H9 (cell line): ENCODE measurements around the gene MAPK8. TPM values are rescaled to one million over a fixed set of nuclear protein-coding genes. Genes with fewer than 3 reads are reported as not detected.

Experiments
- DNase-seq: peaks from one replicate; pipeline ENCODE4 v3.0.0-alpha.2; 2017
- H2AFZ ChIP-seq: one replicate; pipeline ENCODE4 v1.6.1; 2013; ENCODE audit warnings: mild to moderate bottlenecking, low read length, control low read depth, moderate library complexity
- H2AK5ac ChIP-seq: 2 replicates; pipeline ENCODE4 v1.6.1; 2013; ENCODE audit warnings: low read length, control low read depth, mixed read lengths; ENCODE audit not compliant: insufficient read length
- H2BK120ac ChIP-seq: one replicate; pipeline ENCODE4 v1.6.1; 2013; ENCODE audit warnings: low read depth, mild to moderate bottlenecking, low read length, control low read depth, inconsistent platforms; ENCODE audit not compliant: poor library complexity, severe bottlenecking
- H2BK12ac ChIP-seq: 2 replicates; pipeline ENCODE4 v1.6.1; 2013; ENCODE audit warnings: low read length, control low read depth, mixed read lengths, low read depth; ENCODE audit not compliant: insufficient read length
- H2BK15ac ChIP-seq: 2 replicates; pipeline ENCODE4 v1.6.1; 2013; ENCODE audit warnings: low read depth, low read length, control low read depth
- H2BK20ac ChIP-seq: one replicate; pipeline ENCODE4 v1.6.1; 2013; ENCODE audit warnings: low read depth, mild to moderate bottlenecking, low read length, control low read depth, inconsistent platforms; ENCODE audit not compliant: poor library complexity, severe bottlenecking
- H2BK5ac ChIP-seq: 2 replicates; pipeline ENCODE4 v1.6.1; 2013; ENCODE audit warnings: low read length, control low read depth, mixed read lengths; ENCODE audit not compliant: insufficient read length
- H3K14ac ChIP-seq: 2 replicates; pipeline ENCODE4 v1.6.1; 2013; ENCODE audit warnings: low read length, control low read depth; ENCODE audit not compliant: insufficient read depth
- H3K18ac ChIP-seq: 2 replicates; pipeline ENCODE4 v1.6.1; 2013; ENCODE audit warnings: low read depth, mild to moderate bottlenecking, mixed read lengths, low read length, control low read depth; ENCODE audit not compliant: insufficient read length
- H3K23ac ChIP-seq: 2 replicates; pipeline ENCODE4 v1.6.1; 2013; ENCODE audit warnings: low read length, control low read depth, mixed read lengths, low read depth; ENCODE audit not compliant: insufficient read length
- H3K23me2 ChIP-seq: 2 replicates; pipeline ENCODE4 v1.6.1; 2013; ENCODE audit warnings: low read depth, mild to moderate bottlenecking, mixed read lengths, low read length, control low read depth; ENCODE audit not compliant: insufficient read length, poor library complexity, severe bottlenecking
- H3K27ac ChIP-seq: 2 replicates; pipeline ENCODE4 v1.5.1; 2013; ENCODE audit warnings: low read length, control low read depth, mixed read lengths, low read depth; ENCODE audit not compliant: insufficient read length
- H3K27me3 ChIP-seq: 2 replicates; pipeline ENCODE4 v1.6.1; 2013; ENCODE audit warnings: low read length, control low read depth, inconsistent platforms; ENCODE audit not compliant: insufficient read depth
- H3K4ac ChIP-seq: 2 replicates; pipeline ENCODE4 v1.6.1; 2013; ENCODE audit warnings: low read depth, mild to moderate bottlenecking, control low read depth, inconsistent platforms, low read length, moderate library complexity
- H3K4me1 ChIP-seq: 2 replicates; pipeline ENCODE4 v1.6.1; 2013; ENCODE audit warnings: low read length, control low read depth, inconsistent platforms; ENCODE audit not compliant: insufficient read depth
- H3K4me2 ChIP-seq: 2 replicates; pipeline ENCODE4 v1.6.1; 2013; ENCODE audit warnings: low read length, control low read depth, mixed read lengths; ENCODE audit not compliant: insufficient read length, insufficient read depth
- H3K56ac ChIP-seq: 2 replicates; pipeline ENCODE4 v1.6.1; 2013; ENCODE audit warnings: low read depth, mild to moderate bottlenecking, mixed read lengths, low read length, control low read depth; ENCODE audit not compliant: insufficient read length
- H3K79me1 ChIP-seq: 2 replicates; pipeline ENCODE4 v1.6.1; 2013; ENCODE audit warnings: low read depth, mild to moderate bottlenecking, moderate library complexity, low read length, control low read depth, inconsistent platforms; ENCODE audit not compliant: insufficient read depth, poor library complexity, severe bottlenecking
- H3K79me2 ChIP-seq: 2 replicates; pipeline ENCODE4 v1.6.1; 2013; ENCODE audit warnings: low read length, control low read depth, inconsistent platforms; ENCODE audit not compliant: insufficient read depth
- H3K9ac ChIP-seq: 2 replicates; pipeline ENCODE4 v1.6.1; 2013; ENCODE audit warnings: low read length, control low read depth, mixed read lengths; ENCODE audit not compliant: insufficient read length; ENCODE audit errors: extremely low read depth
- H3K9me3 ChIP-seq: one replicate; pipeline ENCODE4 v1.6.1; 2013; ENCODE audit warnings: low read depth, low read length, inconsistent platforms; ENCODE audit not compliant: control insufficient read depth
- H3T11ph ChIP-seq: one replicate; pipeline ENCODE4 v1.6.1; 2013; ENCODE audit warnings: mild to moderate bottlenecking, low read length, control low read depth, inconsistent platforms
- H4K20me1 ChIP-seq: one replicate; pipeline ENCODE4 v1.6.1; 2013; ENCODE audit not compliant: control insufficient read depth, insufficient read length, insufficient read depth
- H4K5ac ChIP-seq: 2 replicates; pipeline ENCODE4 v1.6.1; 2013; ENCODE audit warnings: low read depth, mild to moderate bottlenecking, mixed read lengths, low read length, control low read depth; ENCODE audit not compliant: insufficient read length
- H4K8ac ChIP-seq: replicated peaks from 2 replicates; pipeline ENCODE4 v1.6.1; 2013; ENCODE audit warnings: low read length, control low read depth, mixed read lengths, low read depth; ENCODE audit not compliant: insufficient read length
- H4K91ac ChIP-seq: 2 replicates; pipeline ENCODE4 v1.6.1; 2013; ENCODE audit warnings: low read depth, mild to moderate bottlenecking, moderate library complexity, mixed read lengths, low read length, control low read depth; ENCODE audit not compliant: insufficient read length
- H3K27ac Mint-ChIP-seq, 3 experiments: 2 replicates in 2 of 3; 3 replicates in 1 of 3; pipeline ENCODE4 v1.8.0; 2020 to 2021; ENCODE audit warnings: mixed read lengths in 3 of 3, mild to moderate bottlenecking in 1 of 3, moderate library complexity in 1 of 3
- H3K27me3 Mint-ChIP-seq: 2 replicates; pipeline ENCODE4 v1.8.0; 2021; ENCODE audit warnings: low read depth, mild to moderate bottlenecking, moderate library complexity, mixed read lengths
- H3K36me3 Mint-ChIP-seq, 3 experiments: 2 replicates in 2 of 3; 3 replicates in 1 of 3; pipeline ENCODE4 v1.8.0; 2020 to 2021; ENCODE audit warnings: low read depth in 3 of 3, mixed read lengths in 3 of 3; ENCODE audit not compliant: insufficient read depth in 1 of 3
- H3K4me1 Mint-ChIP-seq, 2 experiments: 2 replicates each; pipeline ENCODE4 v1.8.0; 2020; ENCODE audit warnings: mixed read lengths in 2 of 2
- H3K4me3 Mint-ChIP-seq, 2 experiments: 2 replicates in 1 of 2; 3 replicates in 1 of 2; pipeline ENCODE4 v1.8.0; 2020 to 2021; ENCODE audit warnings: mild to moderate bottlenecking in 2 of 2, mixed read lengths in 2 of 2, moderate library complexity in 1 of 2
- H3K9me3 Mint-ChIP-seq, 2 experiments: 2 replicates in 1 of 2; 3 replicates in 1 of 2; pipeline ENCODE4 v1.8.0; 2020; ENCODE audit warnings: mild to moderate bottlenecking in 2 of 2, mixed read lengths in 2 of 2, moderate library complexity in 1 of 2
- WGBS: extraction: QIAGEN DNeasy Blood & Tissue Kit; methylation state at CpG from one replicate; pipeline ENCODE4 v1.1.7; 2013; ENCODE audit warnings: missing lambda C conversion rate, low lambda C conversion rate, mixed read lengths; ENCODE audit not compliant: insufficient read length; ENCODE audit errors: extremely low coverage; 5-methylcytosine and 5-hydroxymethylcytosine counted together
- total RNA-seq: library from RNA; stranded (reverse); gene quantifications from 2 replicates; pipeline ENCODE4 v1.2.1, GENCODE V29; 2021
- TF ChIP-seq, protein P1 (sequence below): fragments of 200-600 bp; sonication (generic); conservative IDR thresholded peaks from 3 replicates; pipeline ENCODE4 v1.8.0; 2021; ENCODE audit warnings: antibody characterized with exemption, mild to moderate bottlenecking

MAPK8 gene
- total RNA-seq, 1 experiment from 2014 or later: 52.0 TPM

DNA sequence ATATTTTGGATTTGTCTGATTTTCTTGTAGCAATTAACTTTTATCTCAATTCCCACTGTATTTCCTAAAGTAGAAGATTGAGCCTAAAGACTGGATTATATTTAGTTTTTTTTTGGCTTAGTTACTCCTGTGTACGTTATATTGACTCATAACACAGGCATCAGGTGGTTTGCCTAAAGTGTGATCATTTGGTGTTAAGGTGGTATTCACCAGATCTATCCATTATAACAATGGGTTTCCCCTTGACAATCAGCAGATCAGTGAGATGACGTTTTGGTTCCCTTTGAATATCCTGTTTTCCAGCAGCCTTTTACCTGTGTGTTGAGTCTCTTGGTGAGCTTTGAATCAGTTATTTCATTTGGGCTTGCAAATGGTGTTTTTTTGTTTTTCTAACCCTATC is 18.1 kb downstream of the MAPK8 start:
- H3K14ac ChIP-seq: no peak overlapping the region
- peaks cover 0 to 7% (median 0%) of the 10 kb centered on the region in 3 experiments; a peak in 2 of 7 replicates for H3K36me3 Mint-ChIP-seq
- H2BK20ac ChIP-seq: no peak overlapping the region
- no peak overlapping the region for H2AFZ ChIP-seq
- no peak overlapping the region for H4K91ac ChIP-seq
- no peak overlapping the region for H2AK5ac ChIP-seq
- no peak for DNase-seq
- no peak overlapping the region for H2BK12ac ChIP-seq
- no peaks in the 10 kb centered on the region for H4K20me1 ChIP-seq
- peaks cover 5% of the 10 kb centered on the region; the same call in 1 of the 2 replicates for H3K79me2 ChIP-seq
- no CpG with 5 or more reads among the region's 2 CpGs for WGBS
- H2BK15ac ChIP-seq: no peak overlapping the region
- no peaks in the 10 kb centered on the region for H3K23me2 ChIP-seq
- H2BK120ac ChIP-seq: no peak overlapping the region
- H3K9me3 Mint-ChIP-seq: 0 out of 5 replicates have a peak, but pooled peaks cover 0 to under 1% of the 10 kb centered on the region in 2 experiments
- no peak overlapping the region for H2BK5ac ChIP-seq
- no peaks in the 10 kb centered on the region for H3K9me3 ChIP-seq
- no peak overlapping the region for H3K4me2 ChIP-seq
- H3T11ph ChIP-seq: no peak overlapping the region
- no peak overlapping the region for H3K23ac ChIP-seq
- no peaks in the 10 kb centered on the region for H3K27me3 Mint-ChIP-seq
- no peak overlapping the region for H3K56ac ChIP-seq
- no peak overlapping the region for H4K8ac ChIP-seq
- H3K27ac Mint-ChIP-seq: no peak overlapping the region
- H3K27me3 ChIP-seq: no peaks in the 10 kb centered on the region
- no peak overlapping the region for H3K18ac ChIP-seq
- H3K27ac ChIP-seq: no peak overlapping the region
- no peak overlapping the region for H3K9ac ChIP-seq
- H3K4me3 Mint-ChIP-seq: no peak overlapping the region
- no peak overlapping the region for H3K4ac ChIP-seq
- H3K79me1 ChIP-seq: peaks cover 5% of the 10 kb centered on the region
- no peaks in the 10 kb centered on the region; the same call in 1 of the 2 replicates for H3K4me1 ChIP-seq
- H4K5ac ChIP-seq: no peak overlapping the region
- TF ChIP-seq, protein P1, sequence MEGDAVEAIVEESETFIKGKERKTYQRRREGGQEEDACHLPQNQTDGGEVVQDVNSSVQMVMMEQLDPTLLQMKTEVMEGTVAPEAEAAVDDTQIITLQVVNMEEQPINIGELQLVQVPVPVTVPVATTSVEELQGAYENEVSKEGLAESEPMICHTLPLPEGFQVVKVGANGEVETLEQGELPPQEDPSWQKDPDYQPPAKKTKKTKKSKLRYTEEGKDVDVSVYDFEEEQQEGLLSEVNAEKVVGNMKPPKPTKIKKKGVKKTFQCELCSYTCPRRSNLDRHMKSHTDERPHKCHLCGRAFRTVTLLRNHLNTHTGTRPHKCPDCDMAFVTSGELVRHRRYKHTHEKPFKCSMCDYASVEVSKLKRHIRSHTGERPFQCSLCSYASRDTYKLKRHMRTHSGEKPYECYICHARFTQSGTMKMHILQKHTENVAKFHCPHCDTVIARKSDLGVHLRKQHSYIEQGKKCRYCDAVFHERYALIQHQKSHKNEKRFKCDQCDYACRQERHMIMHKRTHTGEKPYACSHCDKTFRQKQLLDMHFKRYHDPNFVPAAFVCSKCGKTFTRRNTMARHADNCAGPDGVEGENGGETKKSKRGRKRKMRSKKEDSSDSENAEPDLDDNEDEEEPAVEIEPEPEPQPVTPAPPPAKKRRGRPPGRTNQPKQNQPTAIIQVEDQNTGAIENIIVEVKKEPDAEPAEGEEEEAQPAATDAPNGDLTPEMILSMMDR: no peak
- H3K4me1 Mint-ChIP-seq: peaks cover 29 to 36% of the 10 kb centered on the region in 2 experiments
